SK-N-SH (cell line): ENCODE results near the gene ZNF563. TPM values are rescaled to one million over a fixed set of nuclear protein-coding genes. Genes with fewer than 3 reads are reported as not detected.

Experiments used
- CTCF ChIA-PET: fragments of 300-600, 350-600 bp; formaldehyde crosslinking; extraction: SDS; loops from one replicate; lab custom pipeline; 2021; lab: Yijun Ruan, JAX
- POLR2A ChIA-PET: fragments of 350-600 bp; sonication (Branson Sonifier 250); formaldehyde crosslinking; extraction: SDS; loops from one replicate; lab custom pipeline; 2020; ENCODE audit warnings: antibody characterized with exemption, inconsistent platforms; lab: Yijun Ruan, JAX
- DNase-seq: peaks from one replicate; pipeline ENCODE4 v3.0.0; 2012
- H2AFZ ChIP-seq: fragments of 200-600 bp; sonication (generic); 2 replicates; pipeline ENCODE4 v1.8.1; 2016; ENCODE audit warnings: antibody characterized with exemption, mild to moderate bottlenecking, low read depth
- H3F3A ChIP-seq: fragments of 200-600 bp; sonication (generic); replicated peaks from 2 replicates; pipeline ENCODE3; 2016; ENCODE audit warnings: antibody characterized with exemption, mild to moderate bottlenecking; ENCODE audit not compliant: insufficient read depth
- H3K27ac ChIP-seq, 2 experiments: fragments of 200-500 bp in 1 of 2; fragments of 200-600 bp in 1 of 2; sonication (Bioruptor generic) in 1 of 2; sonication (generic), shearing (Covaris generic) in 1 of 2; 2 replicates each; pipeline versions ENCODE4 v1.5.1 to v1.6.1; 2014 to 2016; ENCODE audit warnings: low read depth in 2 of 2, inconsistent platforms in 1 of 2, low read length in 1 of 2, mild to moderate bottlenecking in 1 of 2, mixed read lengths in 1 of 2
- H3K27me3 ChIP-seq: fragments of 200-600 bp; sonication (generic), shearing (Covaris generic); 2 replicates; pipeline ENCODE4 v1.6.1; 2016; ENCODE audit warnings: mixed run types; ENCODE audit not compliant: insufficient read depth
- H3K36me3 ChIP-seq, 2 experiments: fragments of 200-500 bp in 1 of 2; fragments of 200-600 bp in 1 of 2; sonication (Bioruptor generic) in 1 of 2; sonication (generic) in 1 of 2; replicated peaks in 1 of 2; 2 replicates each; pipeline versions ENCODE3 to v1.5.1; 2014 to 2016; ENCODE audit warnings: low read length in 1 of 2, mild to moderate bottlenecking in 1 of 2; ENCODE audit not compliant: insufficient read depth in 2 of 2, control insufficient read depth in 1 of 2
- H3K4me1 ChIP-seq, 2 experiments: fragments of 200-500 bp in 1 of 2; fragments of 200-600 bp in 1 of 2; sonication (Bioruptor generic) in 1 of 2; sonication (generic), shearing (Covaris generic) in 1 of 2; 2 replicates each; pipeline versions ENCODE4 v1.5.1 to v1.6.1; 2014 to 2016; ENCODE audit warnings: low read depth in 1 of 2, low read length in 1 of 2, mixed run types in 1 of 2; ENCODE audit not compliant: insufficient read depth in 2 of 2, control insufficient read depth in 1 of 2
- H3K4me2 ChIP-seq: fragments of 200-600 bp; sonication (generic), shearing (Covaris generic); 2 replicates; pipeline ENCODE4 v1.6.1; 2017; ENCODE audit warnings: mixed run types
- H3K4me3 ChIP-seq, 2 experiments: fragments of 200-500 bp in 1 of 2; fragments of 200-600 bp in 1 of 2; sonication (Bioruptor generic) in 1 of 2; sonication (generic), shearing (Covaris generic) in 1 of 2; 2 replicates each; pipeline versions ENCODE4 v1.5.1 to v1.8.1; 2014 to 2016; ENCODE audit warnings: low read depth in 2 of 2, inconsistent platforms in 1 of 2, low read length in 1 of 2, mild to moderate bottlenecking in 1 of 2, mixed read lengths in 1 of 2, moderate library complexity in 1 of 2
- H3K79me2 ChIP-seq: fragments of 200-600 bp; sonication (generic); 2 replicates; pipeline ENCODE4 v1.8.1; 2017; ENCODE audit warnings: mild to moderate bottlenecking; ENCODE audit not compliant: insufficient read depth
- H3K9ac ChIP-seq: fragments of 200-600 bp; sonication (generic); 2 replicates; pipeline ENCODE4 v1.6.1; 2017; ENCODE audit warnings: mixed run types
- H3K9me2 ChIP-seq: fragments of 200-600 bp; sonication (generic); 2 replicates; pipeline ENCODE4 v1.6.1; 2017; ENCODE audit warnings: mixed run types
- H3K9me3 ChIP-seq: fragments of 200-600 bp; sonication (generic); 2 replicates; pipeline ENCODE4 v1.6.1; 2017; ENCODE audit warnings: mixed run types, mild to moderate bottlenecking, moderate library complexity
- H4K20me1 ChIP-seq: fragments of 200-600 bp; sonication (generic); 2 replicates; pipeline ENCODE4 v1.6.1; 2017; ENCODE audit warnings: mild to moderate bottlenecking, mixed run types; ENCODE audit not compliant: insufficient read depth
- CHD2 ChIP-seq: fragments of 150-350 bp; IDR thresholded peaks from 2 replicates; pipeline ENCODE4 v1.6.1; 2018; ENCODE audit warnings: low read length; ENCODE audit not compliant: partially characterized antibody
- ELF1 ChIP-seq: IDR thresholded peaks from 2 replicates; pipeline ENCODE4 v1.4.0; 2012
- EP300 ChIP-seq, 2 experiments: IDR thresholded peaks; 2 replicates each; pipeline versions ENCODE4 v1.4.0 to v1.6.1; 2012; ENCODE audit warnings: borderline replicate concordance in 1 of 2, low read depth in 1 of 2, low read length in 1 of 2
- FOSL2 ChIP-seq: IDR thresholded peaks from 2 replicates; pipeline ENCODE4 v1.4.0; 2012; ENCODE audit warnings: low read depth, mild to moderate bottlenecking, moderate library complexity, borderline replicate concordance
- FOXJ3 ChIP-seq: sonication (generic); formaldehyde crosslinking; IDR thresholded peaks from 2 replicates; pipeline ENCODE4 v1.5.1; 2020; ENCODE audit warnings: mild to moderate bottlenecking, missing genetic modification reagents
- GATA2 ChIP-seq: sonication (generic); formaldehyde crosslinking; IDR thresholded peaks from 2 replicates; pipeline ENCODE4 v1.5.0; 2020; ENCODE audit warnings: mild to moderate bottlenecking, missing genetic modification reagents
- JUND ChIP-seq: IDR thresholded peaks from 2 replicates; pipeline ENCODE4 v1.4.0; 2012
- MXI1 ChIP-seq: IDR thresholded peaks from 2 replicates; pipeline ENCODE4 v1.6.1; 2012; ENCODE audit warnings: mild to moderate bottlenecking, low read depth, low read length, improper control_type of control experiment
- RAD21 ChIP-seq: IDR thresholded peaks from 2 replicates; pipeline ENCODE4 v1.6.1; 2012; ENCODE audit warnings: mild to moderate bottlenecking, low read length
- SIN3A ChIP-seq: IDR thresholded peaks from 2 replicates; pipeline ENCODE4 v1.6.1; 2012; ENCODE audit warnings: low read depth, mild to moderate bottlenecking, low read length, moderate library complexity, borderline replicate concordance
- TCF12 ChIP-seq: IDR thresholded peaks from 2 replicates; pipeline ENCODE4 v1.4.0; 2012
- YY1 ChIP-seq: IDR thresholded peaks from 2 replicates; pipeline ENCODE4 v1.4.0; 2012; ENCODE audit warnings: low read depth, mild to moderate bottlenecking
- WGBS: methylation state at CpG from one replicate; pipeline ENCODE4 v1.1.6; 2017; ENCODE audit warnings: low lambda C conversion rate; 5-methylcytosine and 5-hydroxymethylcytosine counted together
- polyA plus RNA-seq, 3 experiments: library from polyadenylated mRNA; depleted of rRNA; stranded (reverse); fragments of >200 nt; gene quantifications; 2 replicates each; pipeline ENCODE4 v1.2.3, GENCODE V29; 2012
- TF ChIP-seq, protein P1 (sequence below): fragments of 150-350 bp; IDR thresholded peaks from 2 replicates; pipeline ENCODE4 v1.6.1; 2016; ENCODE audit warnings: mild to moderate bottlenecking, low read depth, low read length
- TF ChIP-seq, protein P2 (sequence below): IDR thresholded peaks from 2 replicates; pipeline ENCODE4 v1.6.1; 2012; ENCODE audit warnings: mild to moderate bottlenecking, low read depth, low read length, moderate library complexity
- TF ChIP-seq, protein P3 (sequence below): IDR thresholded peaks from 2 replicates; pipeline ENCODE4; 2012

The ZNF563 gene
- polyA plus RNA-seq, 1 of the 3 experiments (the other 2 are of a cell fraction), result 0.99 TPM

DNA sequence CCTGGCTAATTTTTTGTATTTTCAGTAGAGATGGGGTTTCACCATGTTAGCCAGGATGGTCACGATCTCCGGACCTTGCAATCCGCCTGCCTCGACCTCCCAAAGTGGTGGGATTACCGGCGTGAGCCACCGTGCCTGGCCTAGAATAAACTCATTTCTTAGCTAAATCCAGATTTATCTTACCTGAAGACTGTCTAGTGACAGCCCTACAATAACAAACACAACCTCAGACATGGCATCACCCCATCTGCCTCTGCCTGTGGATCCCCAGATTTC lies 43.7 kb downstream of the ZNF563 start:
- TF ChIP-seq YY1 (no peak), FOSL2 (no peak), EP300 (IDR thresholded peaks at IDR 0.05; ENCODE audit: borderline replicate concordance in 1 of 2, low read depth in 1 of 2, low read length in 1 of 2) (no peak), FOXJ3 (CRISPR knock-in tag) (no peak), GATA2 (no peak), MXI1 (no peak), RAD21 (no peak), ELF1 (no peak)
- TF ChIP-seq, protein P1, sequence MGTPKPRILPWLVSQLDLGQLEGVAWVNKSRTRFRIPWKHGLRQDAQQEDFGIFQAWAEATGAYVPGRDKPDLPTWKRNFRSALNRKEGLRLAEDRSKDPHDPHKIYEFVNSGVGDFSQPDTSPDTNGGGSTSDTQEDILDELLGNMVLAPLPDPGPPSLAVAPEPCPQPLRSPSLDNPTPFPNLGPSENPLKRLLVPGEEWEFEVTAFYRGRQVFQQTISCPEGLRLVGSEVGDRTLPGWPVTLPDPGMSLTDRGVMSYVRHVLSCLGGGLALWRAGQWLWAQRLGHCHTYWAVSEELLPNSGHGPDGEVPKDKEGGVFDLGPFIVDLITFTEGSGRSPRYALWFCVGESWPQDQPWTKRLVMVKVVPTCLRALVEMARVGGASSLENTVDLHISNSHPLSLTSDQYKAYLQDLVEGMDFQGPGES, result no peak
- CTCF ChIA-PET, result no interaction called here
- no peak overlapping the region for H3K4me3 ChIP-seq

DNA sequence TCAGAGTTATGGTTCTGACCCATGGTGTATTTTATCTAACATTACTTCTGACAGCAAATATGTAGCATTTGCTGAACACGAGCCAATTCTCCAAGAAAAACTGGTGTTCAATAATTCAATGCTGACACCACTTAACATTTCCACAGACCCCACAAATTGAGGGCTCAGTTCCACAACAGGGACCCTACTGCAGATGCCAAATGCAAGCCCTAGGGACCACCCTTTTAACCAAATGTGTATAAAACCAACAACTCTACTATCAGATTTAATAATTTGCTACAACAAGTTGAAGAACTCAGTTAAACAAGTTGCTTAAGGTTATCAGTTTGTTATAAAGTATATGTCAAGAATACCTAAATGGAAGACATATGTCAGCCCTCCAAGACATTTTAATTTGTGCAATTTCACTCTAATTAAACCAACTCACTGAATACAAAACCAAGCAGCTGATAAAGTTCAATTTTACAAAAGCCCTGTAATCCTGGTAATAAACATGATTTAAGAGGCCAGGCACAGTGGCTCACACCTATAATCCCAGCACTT lies 45.4 kb downstream of the ZNF563 start:
- 80% methylated on average over 1 of the region's 1 CpG for WGBS
- no peak for DNase-seq
- POLR2A ChIA-PET, result no interaction called here

More for the DNA sequence above, 43.7 kb downstream of the ZNF563 start:
- peak overlapping the region in 1 of 2 experiments; percentile 20; a peak in 1 of 4 replicates for H3K27ac ChIP-seq
- 0 out of 2 replicates have a peak, but pooled peaks cover 4% of the 10 kb centered on the region for H3K9me3 ChIP-seq
- WGBS, result 95% methylated on average over 7 of the region's 7 CpGs
- H4K20me1 ChIP-seq, result no peaks in the 10 kb centered on the region
- H3K27me3 ChIP-seq, result no peaks in the 10 kb centered on the region
- H3K79me2 ChIP-seq, result peaks cover 95% of the 10 kb centered on the region
- H3K36me3 ChIP-seq, result peaks cover 0 to 14% of the 10 kb centered on the region in 2 experiments
- peaks cover 3% of the 10 kb centered on the region for H3F3A ChIP-seq
- H3K9me2 ChIP-seq, result no peaks in the 10 kb centered on the region
- 0 out of 2 replicates have a peak overlapping the region, but pooled peaks have one; percentile 12 for H3K4me2 ChIP-seq
- no peak for DNase-seq
- H3K9ac ChIP-seq, result no peak overlapping the region
- POLR2A ChIA-PET, result no interaction called here
- peaks cover 5% of the 10 kb centered on the region in 2 experiments; a peak in 3 of 4 replicates for H3K4me1 ChIP-seq
- H2AFZ ChIP-seq, result no peak overlapping the region

DNA sequence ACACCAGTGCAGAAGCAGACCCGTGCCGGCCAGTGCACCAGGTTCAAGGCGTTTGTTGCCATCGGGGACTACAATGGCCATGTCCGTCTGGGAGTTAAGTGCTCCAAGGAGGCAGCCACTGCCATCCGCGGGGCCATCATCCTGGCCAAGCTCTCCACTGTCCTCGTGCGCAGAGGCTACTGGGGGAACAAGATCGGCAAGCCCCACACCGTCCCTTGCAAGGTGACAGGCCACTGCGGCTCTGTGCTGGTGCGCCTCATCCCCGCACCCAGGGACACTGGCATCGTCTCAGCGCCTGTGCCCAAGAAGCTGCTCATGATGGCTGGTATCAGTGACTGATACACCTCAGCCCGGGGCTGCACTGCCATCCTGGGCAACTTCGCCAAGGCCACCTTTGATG lies 48.8 kb downstream of the ZNF563 start:
- WGBS, result 98% methylated on average over 7 of the region's 18 CpGs

More for the DNA sequence above, 45.4 kb downstream of the ZNF563 start:
- H3K9me3 ChIP-seq, result 0 out of 2 replicates have a peak, but pooled peaks cover 4% of the 10 kb centered on the region
- H3K36me3 ChIP-seq, result peaks cover 0 to 14% of the 10 kb centered on the region in 2 experiments
- TF ChIP-seq CHD2, result no peak
- TF ChIP-seq TCF12, result no peak
- H2AFZ ChIP-seq, result no peak overlapping the region
- H3K4me2 ChIP-seq, result no peak overlapping the region
- no peak overlapping the region for H3K9ac ChIP-seq
- no peak overlapping the region for H3K4me3 ChIP-seq
- H3F3A ChIP-seq, result peaks cover 3% of the 10 kb centered on the region
- no peaks in the 10 kb centered on the region for H3K9me2 ChIP-seq
- no peaks in the 10 kb centered on the region for H4K20me1 ChIP-seq
- no peaks in the 10 kb centered on the region for H3K27me3 ChIP-seq
- CTCF ChIA-PET, result interaction anchor here (0.8 kb wide), 1 partner anchor 8 kb away, joined by 3 read pairs; no protein-coding TSS in a partner anchor
- no peak overlapping the region for H3K27ac ChIP-seq
- peaks cover under 1% of the 10 kb centered on the region in 2 experiments; a peak in 2 of 4 replicates for H3K4me1 ChIP-seq
- peaks cover 88% of the 10 kb centered on the region for H3K79me2 ChIP-seq

More for the DNA sequence above, 48.8 kb downstream of the ZNF563 start:
- POLR2A ChIA-PET, result no interaction called here
- no peak overlapping the region for H3K4me3 ChIP-seq
- no peak overlapping the region for H3K27ac ChIP-seq
- H3K9me3 ChIP-seq, result 0 out of 2 replicates have a peak, but pooled peaks cover 4% of the 10 kb centered on the region
- H3K27me3 ChIP-seq, result no peaks in the 10 kb centered on the region
- TF ChIP-seq YY1 (no peak), FOSL2 (no peak), JUND (no peak), SIN3A (no peak)
- TF ChIP-seq, protein P2, sequence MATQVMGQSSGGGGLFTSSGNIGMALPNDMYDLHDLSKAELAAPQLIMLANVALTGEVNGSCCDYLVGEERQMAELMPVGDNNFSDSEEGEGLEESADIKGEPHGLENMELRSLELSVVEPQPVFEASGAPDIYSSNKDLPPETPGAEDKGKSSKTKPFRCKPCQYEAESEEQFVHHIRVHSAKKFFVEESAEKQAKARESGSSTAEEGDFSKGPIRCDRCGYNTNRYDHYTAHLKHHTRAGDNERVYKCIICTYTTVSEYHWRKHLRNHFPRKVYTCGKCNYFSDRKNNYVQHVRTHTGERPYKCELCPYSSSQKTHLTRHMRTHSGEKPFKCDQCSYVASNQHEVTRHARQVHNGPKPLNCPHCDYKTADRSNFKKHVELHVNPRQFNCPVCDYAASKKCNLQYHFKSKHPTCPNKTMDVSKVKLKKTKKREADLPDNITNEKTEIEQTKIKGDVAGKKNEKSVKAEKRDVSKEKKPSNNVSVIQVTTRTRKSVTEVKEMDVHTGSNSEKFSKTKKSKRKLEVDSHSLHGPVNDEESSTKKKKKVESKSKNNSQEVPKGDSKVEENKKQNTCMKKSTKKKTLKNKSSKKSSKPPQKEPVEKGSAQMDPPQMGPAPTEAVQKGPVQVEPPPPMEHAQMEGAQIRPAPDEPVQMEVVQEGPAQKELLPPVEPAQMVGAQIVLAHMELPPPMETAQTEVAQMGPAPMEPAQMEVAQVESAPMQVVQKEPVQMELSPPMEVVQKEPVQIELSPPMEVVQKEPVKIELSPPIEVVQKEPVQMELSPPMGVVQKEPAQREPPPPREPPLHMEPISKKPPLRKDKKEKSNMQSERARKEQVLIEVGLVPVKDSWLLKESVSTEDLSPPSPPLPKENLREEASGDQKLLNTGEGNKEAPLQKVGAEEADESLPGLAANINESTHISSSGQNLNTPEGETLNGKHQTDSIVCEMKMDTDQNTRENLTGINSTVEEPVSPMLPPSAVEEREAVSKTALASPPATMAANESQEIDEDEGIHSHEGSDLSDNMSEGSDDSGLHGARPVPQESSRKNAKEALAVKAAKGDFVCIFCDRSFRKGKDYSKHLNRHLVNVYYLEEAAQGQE, result no peak
- TF ChIP-seq, protein P3, sequence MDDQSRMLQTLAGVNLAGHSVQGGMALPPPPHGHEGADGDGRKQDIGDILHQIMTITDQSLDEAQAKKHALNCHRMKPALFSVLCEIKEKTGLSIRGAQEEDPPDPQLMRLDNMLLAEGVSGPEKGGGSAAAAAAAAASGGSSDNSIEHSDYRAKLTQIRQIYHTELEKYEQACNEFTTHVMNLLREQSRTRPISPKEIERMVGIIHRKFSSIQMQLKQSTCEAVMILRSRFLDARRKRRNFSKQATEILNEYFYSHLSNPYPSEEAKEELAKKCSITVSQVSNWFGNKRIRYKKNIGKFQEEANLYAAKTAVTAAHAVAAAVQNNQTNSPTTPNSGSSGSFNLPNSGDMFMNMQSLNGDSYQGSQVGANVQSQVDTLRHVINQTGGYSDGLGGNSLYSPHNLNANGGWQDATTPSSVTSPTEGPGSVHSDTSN, result no peak
- peaks cover 80% of the 10 kb centered on the region for H3K79me2 ChIP-seq
- H3K9ac ChIP-seq, result no peak overlapping the region
- no peaks in the 10 kb centered on the region for H4K20me1 ChIP-seq
- peaks cover 3% of the 10 kb centered on the region for H3F3A ChIP-seq
- H3K9me2 ChIP-seq, result no peaks in the 10 kb centered on the region
- peaks cover 0 to 13% of the 10 kb centered on the region in 2 experiments for H3K36me3 ChIP-seq
- H3K4me1 ChIP-seq, result no peaks in the 10 kb centered on the region
- no peak for DNase-seq
- H2AFZ ChIP-seq, result no peak overlapping the region
- H3K4me2 ChIP-seq, result no peak overlapping the region
- CTCF ChIA-PET, result no interaction called here
